Ecto neural progenitor cell (in vitro differentiated cells): ENCODE results near the gene OPN1SW.

ENCODE experiments used
- DNase-seq: peaks from one replicate; pipeline ENCODE4 v3.0.0-alpha.2; 2018; ENCODE audit warnings: low spot score

OPN1SW gene, protein sequence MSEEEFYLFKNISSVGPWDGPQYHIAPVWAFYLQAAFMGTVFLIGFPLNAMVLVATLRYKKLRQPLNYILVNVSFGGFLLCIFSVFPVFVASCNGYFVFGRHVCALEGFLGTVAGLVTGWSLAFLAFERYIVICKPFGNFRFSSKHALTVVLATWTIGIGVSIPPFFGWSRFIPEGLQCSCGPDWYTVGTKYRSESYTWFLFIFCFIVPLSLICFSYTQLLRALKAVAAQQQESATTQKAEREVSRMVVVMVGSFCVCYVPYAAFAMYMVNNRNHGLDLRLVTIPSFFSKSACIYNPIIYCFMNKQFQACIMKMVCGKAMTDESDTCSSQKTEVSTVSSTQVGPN

GRCh38 chr7:128775744-128776474 is at the start of gene OPN1SW:
TSS of gene OPN1SW (minus strand) at chr7:128775794. CDS start at chr7:128775781, 13 bp downstream.
- no peak for DNase-seq

DNA sequence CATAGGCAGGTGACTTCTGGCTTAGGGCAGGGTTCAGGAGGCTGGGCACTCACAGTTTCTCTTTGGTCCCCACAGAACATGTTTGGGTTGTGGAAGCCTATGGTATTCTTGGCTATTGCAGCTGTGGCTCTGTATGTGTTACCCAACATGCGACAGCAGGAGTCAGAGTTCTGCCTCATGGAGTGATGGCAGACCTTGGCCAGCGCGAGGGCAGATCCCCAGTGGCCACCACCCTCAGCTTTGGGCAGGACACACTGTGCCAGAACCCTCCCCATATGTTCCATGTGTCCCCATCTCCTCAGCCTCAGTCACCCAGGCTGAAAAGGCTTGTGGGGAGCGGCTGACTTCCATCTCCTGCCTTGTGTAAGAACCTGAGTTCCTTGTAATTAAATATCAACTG is 46.1 kb upstream of the OPN1SW start:
- no peak for DNase-seq

DNA sequence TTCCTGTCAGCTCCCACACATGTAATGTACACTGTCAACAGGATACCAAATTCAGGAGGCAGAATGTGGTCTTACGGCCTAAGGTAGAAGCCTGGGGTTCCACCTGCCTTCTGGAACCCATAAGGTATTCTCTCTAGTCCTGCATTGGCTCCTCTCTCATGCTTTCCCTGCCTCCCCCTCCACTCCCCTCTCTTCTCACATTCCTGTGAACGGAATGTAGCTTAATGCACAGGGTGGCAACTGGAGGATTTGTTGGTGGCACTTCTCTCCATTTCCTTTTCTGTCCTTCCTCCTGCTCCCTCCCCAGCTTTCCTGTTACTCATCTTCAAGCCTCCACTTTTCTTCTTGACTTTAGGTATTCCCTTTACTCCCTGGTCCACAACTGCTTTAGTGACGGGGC is 43.1 kb upstream of the OPN1SW start:
- DNase-seq = no peak

DNA sequence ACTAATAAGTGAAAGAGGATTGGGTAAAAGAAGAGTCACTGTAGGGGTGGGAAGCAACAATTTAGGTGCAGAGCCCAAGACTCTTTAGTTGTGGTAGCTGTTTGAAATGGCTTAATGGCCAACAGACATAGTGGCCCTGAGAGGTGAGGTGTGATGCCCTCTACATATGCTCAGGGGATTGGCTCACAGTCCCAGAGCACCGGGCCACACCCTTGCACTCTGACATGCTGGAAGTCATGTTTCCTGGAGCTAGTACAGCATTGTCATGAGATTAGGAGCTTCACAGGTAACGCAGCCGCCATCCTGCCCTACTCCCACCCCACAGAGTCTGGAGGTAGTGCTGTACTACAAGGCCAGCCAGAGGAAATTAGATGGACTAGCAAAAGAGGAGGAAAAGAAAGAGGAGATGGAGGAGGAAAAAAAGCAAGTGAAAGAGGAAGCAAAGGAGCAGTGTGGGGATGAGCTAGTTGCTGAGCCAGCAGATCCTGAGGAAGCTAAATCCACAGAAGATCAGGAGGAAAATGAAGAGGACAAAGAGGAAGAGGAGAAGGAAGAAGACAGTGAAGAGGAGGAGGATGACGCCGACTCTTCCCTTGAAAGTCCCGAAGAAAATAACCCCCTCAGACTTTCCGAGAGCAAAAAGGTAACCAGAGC is 39.8 kb upstream of the OPN1SW start:
- no peak for DNase-seq

- DNase-seq = no peak
Observed at GRCh38 chr7:128814499-128814898, 38.9 kb upstream of the OPN1SW start.

DNA sequence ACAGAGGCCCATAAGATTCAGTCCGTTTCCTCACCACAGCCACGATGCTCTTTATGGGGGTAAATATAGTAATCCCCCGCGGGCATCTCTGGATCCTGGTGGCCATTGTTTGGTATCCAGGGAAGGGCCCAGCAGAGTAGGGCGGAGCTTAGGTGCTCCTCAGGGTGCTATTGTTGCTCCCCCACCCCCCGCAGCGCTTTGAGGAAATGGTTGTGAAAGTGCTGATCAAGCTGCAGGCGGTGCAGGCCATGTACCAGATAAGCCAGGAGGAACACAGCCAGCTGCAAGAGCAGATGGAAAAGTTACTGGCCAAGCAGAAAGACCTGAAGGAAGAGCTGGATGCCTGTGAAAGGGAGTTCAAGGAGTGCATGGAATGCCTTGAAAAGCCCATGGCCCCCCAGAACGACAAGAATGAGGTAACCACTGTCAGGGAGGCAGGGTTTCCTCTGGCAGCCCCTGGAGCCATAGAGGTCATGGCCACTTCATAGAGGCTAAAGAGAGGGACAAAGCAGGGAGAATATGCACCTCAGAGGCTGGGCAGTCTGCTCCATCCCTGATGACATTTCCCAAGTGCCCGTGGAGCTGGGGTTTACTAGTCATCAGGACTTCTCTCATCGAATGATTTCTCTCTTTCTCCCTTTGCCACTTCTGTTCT is 37.0 kb upstream of the OPN1SW start:
- DNase-seq = no peak

DNA sequence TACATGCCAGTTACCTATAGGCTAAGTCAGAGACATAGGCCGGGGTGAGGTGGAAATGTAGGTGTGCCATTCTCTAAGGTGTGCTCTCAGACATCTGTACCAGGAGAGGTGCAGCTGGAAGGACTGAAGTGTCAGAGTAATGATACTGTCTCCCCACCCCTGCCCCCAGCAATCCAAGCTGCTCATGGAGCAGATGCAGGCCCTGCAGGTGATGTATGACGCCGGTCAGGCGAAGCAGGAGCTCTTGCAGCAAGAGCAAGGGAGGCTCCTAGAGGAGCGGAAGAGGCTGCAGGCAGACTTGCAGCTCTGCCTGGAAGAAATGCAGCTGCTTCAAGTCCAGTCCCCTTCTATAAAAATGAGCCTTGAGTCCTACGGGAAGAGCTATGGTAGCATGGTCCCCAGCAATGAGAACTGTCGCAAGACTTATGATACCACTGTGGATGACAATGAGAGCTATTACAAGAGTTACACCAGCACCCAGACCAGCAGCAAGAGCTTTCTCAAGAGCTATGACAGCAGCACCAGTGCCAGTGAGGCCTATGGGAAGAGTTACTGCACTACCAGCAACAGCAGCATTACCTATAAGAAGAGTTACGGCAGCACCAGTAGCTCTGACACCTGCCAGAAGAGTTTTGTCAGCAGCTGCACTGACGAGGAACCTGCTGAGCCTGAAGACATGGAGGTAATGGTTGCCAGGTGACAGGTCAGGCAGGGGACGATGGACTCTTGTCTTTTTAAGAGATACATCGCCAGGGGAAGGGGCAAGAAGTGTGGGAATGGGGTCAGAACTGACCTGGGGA is 36.2 kb upstream of the OPN1SW start:
- DNase-seq = no peak

DNA sequence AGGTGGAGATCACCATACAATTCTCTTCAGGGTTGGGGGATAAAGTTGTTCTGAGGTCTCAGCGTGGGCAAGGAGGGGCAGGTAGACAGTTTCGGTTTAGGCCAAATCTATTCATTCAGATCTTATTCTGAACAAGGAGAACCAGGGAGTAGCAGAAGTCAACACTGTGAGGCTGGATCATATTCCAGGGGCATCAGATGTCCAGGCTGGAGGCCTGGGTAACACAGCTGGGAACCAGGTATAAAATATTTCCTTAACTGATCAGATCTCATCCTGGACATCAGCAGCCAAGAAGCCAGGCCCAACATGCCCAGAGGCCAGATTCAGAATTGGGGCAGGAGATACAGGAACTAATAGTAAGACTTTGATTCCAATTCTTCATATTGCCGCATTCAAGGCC is 35.4 kb upstream of the OPN1SW start:
- DNase-seq = no peak

DNA sequence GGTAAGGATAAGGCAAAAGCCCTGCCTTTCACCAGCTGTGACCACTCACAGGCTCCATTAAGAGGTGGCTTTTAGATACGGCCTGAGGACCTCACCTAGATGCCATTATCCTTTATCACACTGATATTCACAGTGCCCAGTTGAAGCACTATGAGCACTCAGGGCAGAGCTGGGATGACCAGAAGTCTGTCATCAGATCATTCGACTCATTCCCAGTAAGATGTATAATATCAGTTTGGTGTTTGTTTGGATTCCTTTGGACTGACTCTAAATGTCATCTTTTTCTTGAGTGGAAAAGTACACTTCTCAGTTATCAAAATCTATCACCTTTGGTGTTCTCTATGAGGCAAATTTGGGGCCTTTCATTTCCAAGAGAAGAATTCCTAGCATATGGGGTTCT is 34.9 kb upstream of the OPN1SW start:
- no peak for DNase-seq

- DNase-seq = no peak
Observed at GRCh38 chr7:128809363-128809762, 33.8 kb upstream of the OPN1SW start.

GRCh38 chr7:128807191-128807590 is 31.6 kb upstream of the OPN1SW start:
- DNase-seq = no peak

DNA sequence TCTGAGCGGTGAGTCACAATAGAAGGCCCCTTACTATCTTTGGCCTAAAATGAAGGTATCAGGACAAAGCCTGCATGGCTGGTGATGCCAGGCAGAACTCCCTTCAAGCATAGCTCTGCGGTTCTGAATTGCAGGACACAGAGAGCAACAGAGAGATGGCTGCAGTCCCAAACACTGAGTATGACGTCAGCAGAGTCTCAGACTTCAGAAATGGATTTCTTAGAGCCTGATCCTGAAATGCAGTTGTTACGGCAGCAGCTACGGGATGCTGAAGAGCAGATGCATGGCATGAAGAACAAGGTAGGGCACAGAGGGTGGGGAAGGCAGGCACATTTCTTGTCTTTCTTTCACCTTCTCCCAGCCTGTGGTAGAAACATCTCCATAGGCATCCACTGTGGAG is 29.6 kb upstream of the OPN1SW start:
- no peak for DNase-seq

DNA sequence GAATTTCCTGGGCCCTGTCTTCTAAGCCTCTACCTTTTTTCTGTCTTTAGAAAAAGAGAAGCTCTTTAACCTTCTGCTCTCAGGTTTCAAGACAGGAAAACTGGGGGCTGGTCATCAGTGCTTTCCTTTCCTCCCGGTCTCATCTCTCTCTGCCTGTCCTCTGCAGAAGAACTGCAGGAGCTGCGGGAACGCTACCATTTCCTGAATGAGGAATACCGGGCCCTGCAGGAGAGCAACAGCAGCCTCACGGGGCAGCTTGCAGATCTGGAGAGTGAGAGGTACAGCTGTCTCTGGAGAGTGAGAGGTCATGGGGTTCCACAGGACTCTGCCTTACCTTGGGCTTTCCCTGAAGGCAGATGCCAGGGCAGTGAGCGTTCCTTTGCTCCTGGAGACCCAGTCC is 28.9 kb upstream of the OPN1SW start:
- no peak for DNase-seq

- no peak for DNase-seq
Observed at GRCh38 chr7:128801667-128802418, 26.2 kb upstream of the OPN1SW start.

DNA sequence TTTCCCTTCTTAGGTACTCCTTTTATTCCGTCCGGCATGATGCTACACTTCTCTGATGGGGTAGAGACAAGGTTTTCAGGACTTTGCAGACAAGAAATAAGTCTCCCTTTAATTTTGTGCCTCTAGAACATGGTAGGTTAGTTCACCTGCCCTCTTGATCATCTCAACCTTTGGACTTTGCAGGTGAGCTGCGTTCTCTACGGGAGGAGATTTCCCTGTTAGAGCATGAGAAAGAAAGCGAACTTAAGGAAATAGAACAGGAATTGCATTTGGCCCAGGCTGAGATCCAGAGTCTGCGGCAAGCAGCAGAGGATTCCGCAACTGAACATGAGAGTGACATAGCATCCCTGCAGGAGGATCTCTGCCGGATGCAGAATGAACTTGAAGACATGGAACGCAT is 25.4 kb upstream of the OPN1SW start:
- DNase-seq = no peak

GRCh38 chr7:128800567-128800966 is 25.0 kb upstream of the OPN1SW start:
- DNase-seq = no peak

DNA sequence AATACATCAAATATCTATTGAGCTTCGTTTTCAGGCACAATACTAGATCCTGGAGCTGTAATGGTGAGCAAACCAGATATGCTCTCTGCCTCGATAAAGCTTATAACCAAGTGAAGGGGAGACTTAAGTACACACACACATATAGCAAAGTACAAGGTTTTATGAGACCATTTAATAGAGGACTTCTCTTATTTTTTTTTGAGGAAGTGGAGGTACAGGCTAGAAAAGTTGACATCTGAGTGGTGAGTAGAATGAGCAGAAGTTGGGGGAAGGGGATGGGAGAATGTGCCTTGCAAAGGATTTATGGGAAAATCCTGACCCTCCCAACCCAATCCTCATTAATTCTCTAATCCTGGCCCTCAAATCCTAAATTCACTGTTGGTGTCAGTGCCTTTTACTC is 23.9 kb upstream of the OPN1SW start:
- no peak for DNase-seq

- DNase-seq = no peak
Observed at GRCh38 chr7:128796327-128796726, 20.7 kb upstream of the OPN1SW start.

GRCh38 chr7:128795129-128795528 is 19.5 kb upstream of the OPN1SW start:
- DNase-seq = no peak

- no peak for DNase-seq
Observed at GRCh38 chr7:128794436-128794835, 18.8 kb upstream of the OPN1SW start.

DNA sequence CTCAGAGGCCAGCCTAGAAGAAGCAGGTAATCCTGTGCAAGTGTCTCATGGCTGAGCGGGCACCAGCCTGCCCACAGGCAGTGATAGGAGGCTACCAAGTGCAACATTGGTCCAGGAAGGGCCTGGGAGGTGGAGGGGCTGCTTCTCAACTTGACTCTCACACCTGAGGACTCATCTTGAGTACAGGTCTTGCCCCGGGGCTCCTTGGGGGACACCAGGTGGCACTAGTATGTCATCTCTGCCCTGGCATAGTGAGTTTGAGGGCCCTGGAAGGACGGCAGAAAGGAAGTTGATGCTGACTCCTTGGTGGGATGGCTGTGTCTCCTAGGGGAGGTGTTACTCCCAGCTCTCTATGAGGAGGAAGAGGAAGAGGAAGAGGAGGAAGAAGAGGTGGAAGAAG is 18.4 kb upstream of the OPN1SW start:
- DNase-seq = no peak
